Measurements from ENCODE around the gene EEF1A1. TPM values are rescaled to one million over a fixed set of nuclear protein-coding genes. Genes with fewer than 3 reads are reported as not detected.
"Not testable (repeated sequence)": the region's sequence is repeated elsewhere in the genome, so short reads cannot be mapped to it uniquely, and the experiment has no call there.

EEF1A1 gene
- total and polyA plus RNA-seq, 3 donors from 2014 or later = 2,869 to 5,086 (median 5,046) TPM

DNA sequence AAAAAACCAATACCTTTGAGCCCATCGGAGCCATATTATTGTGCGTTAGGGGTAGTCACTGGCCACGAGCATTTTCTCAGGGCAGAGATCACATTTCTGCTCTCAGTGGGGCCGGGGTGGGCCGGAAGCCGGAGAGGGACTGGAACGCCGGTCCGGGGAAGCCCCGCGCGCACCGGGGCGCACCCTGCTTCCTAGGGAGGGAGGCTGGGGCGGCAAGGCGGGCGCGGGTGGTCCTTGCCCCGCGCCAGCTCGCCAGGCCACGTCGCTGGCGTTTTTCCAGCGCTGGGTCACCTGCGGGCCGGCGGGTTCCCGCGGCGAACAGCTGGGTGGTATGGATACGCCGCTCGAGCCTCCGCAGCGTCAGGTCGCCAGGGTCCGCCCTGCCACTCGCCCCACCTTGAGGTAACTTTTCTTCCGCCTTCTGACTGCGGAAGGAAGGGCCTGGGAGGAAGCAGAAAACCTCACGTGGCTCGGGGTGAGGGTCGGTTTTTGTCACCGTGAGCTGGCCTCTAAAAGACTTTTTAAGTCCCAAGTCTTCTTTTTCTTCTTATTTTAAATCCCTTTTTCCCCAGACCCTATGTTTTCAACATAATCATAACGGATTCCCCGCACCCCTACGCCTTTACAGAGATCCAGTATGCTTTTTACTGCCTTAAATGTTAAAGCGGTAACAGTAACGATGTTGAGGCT is 2.7 kb upstream of the EEF1A1 start:
- peak overlapping the region; percentile 100 for H3K27ac ChIP-seq
- TF ChIP-seq CTCF (IDR thresholded peaks at IDR 0.05) (no peak), POLR2A (IDR thresholded peaks at IDR 0.05) (no peak)
- peaks cover 15% of the 10 kb centered on the region for H3K4me1 ChIP-seq
- no peaks in the 10 kb centered on the region for H3K27me3 ChIP-seq
- peak overlapping the region; percentile 69 to 91 for H3K4me3 ChIP-seq
- 4 to 6% methylated on average over 42 to 50 of the region's 50 CpGs for WGBS, 2 donors
- peak; percentile 76 for DNase-seq
- H3K36me3 ChIP-seq (ENCODE audit: low read depth, missing control alignments) = no peaks in the 10 kb centered on the region
- H3K9me3 ChIP-seq = no peaks in the 10 kb centered on the region
- intact Hi-C loops (cut with DNase I; ENCODE audit: low total_unique reads) = loop anchor here (10.0 kb wide), 2 partner anchors 61 to 91 kb away; no protein-coding TSS in a partner anchor

DNA sequence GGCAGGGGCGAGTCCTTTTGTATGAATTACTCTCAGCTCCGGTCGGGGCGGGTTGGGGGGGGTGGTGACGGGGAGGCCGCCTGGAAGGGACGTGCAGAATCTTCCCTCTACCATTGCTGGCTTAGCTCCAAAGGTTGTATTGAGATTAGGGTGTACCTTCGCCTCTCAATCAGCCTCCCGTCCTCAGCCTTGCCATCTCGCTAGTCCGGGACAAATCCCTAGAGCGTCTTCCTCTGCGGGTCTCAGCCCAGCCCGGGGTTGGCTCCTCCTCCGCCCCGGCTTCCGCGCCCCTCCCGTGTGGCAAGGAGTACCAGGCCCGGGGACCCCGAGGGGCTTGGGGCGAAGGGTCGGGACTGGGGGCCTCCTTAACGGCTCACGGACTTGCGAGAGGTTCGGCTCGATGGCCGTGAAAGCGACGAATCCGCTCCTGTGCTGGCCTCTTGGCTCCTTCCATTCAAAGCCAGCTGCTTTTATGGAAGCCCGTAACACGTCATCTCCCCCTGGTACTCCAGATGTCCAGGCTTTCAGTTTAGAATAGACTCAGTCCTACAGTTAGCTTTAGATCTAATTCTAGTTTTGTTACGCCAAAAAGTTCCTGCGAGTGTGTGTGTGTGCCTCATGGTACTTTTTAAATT is 636 bp upstream of the EEF1A1 start:
- no peaks in the 10 kb centered on the region for H3K9me3 ChIP-seq
- intact Hi-C loops (cut with DNase I; ENCODE audit: low total_unique reads) = loop anchor here (10.0 kb wide), 2 partner anchors 63 to 93 kb away; no protein-coding TSS in a partner anchor
- peaks cover 24% of the 10 kb centered on the region for H3K4me1 ChIP-seq
- H3K36me3 ChIP-seq (ENCODE audit: low read depth, missing control alignments) = no peaks in the 10 kb centered on the region
- peak; percentile 75 for DNase-seq
- H3K27ac ChIP-seq = peak overlapping the region; percentile 100
- H3K4me3 ChIP-seq = peak overlapping the region; percentile 80 to 85
- 1% methylated on average over 25 to 36 of the region's 36 CpGs for WGBS, 2 donors
- no peak for TF ChIP-seq CTCF (IDR thresholded peaks at IDR 0.05)
- no peak for TF ChIP-seq POLR2A (IDR thresholded peaks at IDR 0.05)
- no peaks in the 10 kb centered on the region for H3K27me3 ChIP-seq

DNA sequence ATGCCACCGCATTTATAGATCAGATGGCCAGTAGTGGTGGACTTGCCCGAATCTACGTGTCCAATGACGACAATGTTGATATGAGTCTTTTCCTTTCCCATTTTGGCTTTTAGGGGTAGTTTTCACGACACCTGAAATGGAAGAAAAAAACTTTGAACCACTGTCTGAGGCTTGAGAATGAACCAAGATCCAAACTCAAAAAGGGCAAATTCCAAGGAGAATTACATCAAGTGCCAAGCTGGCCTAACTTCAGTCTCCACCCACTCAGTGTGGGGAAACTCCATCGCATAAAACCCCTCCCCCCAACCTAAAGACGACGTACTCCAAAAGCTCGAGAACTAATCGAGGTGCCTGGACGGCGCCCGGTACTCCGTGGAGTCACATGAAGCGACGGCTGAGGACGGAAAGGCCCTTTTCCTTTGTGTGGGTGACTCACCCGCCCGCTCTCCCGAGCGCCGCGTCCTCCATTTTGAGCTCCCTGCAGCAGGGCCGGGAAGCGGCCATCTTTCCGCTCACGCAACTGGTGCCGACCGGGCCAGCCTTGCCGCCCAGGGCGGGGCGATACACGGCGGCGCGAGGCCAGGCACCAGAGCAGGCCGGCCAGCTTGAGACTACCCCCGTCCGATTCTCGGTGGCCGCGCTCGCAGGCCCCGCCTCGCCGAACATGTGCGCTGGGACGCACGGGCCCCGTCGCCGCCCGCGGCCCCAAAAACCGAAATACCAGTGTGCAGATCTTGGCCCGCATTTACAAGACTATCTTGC is 725 bp downstream of the EEF1A1 start:
- Histone ChIP-seq H3K27me3 (no peaks in the 10 kb centered on the region), H3K4me3 (peak overlapping the region; percentile 80 to 85), H3K9me3 (no peaks in the 10 kb centered on the region), H3K36me3 (ENCODE audit: low read depth, missing control alignments) (no peaks in the 10 kb centered on the region), H3K27ac (peak overlapping the region; percentile 100), H3K4me1 (peaks cover 37% of the 10 kb centered on the region)
- no peak for TF ChIP-seq POLR2A (IDR thresholded peaks at IDR 0.05)
- intact Hi-C loops (cut with DNase I; ENCODE audit: low total_unique reads) = loop anchor here (10.0 kb wide), 2 partner anchors 65 to 95 kb away; no protein-coding TSS in a partner anchor
- peak; percentile 68 for DNase-seq
- 1% methylated on average over 27 to 54 of the region's 56 CpGs for WGBS, 2 donors

DNA sequence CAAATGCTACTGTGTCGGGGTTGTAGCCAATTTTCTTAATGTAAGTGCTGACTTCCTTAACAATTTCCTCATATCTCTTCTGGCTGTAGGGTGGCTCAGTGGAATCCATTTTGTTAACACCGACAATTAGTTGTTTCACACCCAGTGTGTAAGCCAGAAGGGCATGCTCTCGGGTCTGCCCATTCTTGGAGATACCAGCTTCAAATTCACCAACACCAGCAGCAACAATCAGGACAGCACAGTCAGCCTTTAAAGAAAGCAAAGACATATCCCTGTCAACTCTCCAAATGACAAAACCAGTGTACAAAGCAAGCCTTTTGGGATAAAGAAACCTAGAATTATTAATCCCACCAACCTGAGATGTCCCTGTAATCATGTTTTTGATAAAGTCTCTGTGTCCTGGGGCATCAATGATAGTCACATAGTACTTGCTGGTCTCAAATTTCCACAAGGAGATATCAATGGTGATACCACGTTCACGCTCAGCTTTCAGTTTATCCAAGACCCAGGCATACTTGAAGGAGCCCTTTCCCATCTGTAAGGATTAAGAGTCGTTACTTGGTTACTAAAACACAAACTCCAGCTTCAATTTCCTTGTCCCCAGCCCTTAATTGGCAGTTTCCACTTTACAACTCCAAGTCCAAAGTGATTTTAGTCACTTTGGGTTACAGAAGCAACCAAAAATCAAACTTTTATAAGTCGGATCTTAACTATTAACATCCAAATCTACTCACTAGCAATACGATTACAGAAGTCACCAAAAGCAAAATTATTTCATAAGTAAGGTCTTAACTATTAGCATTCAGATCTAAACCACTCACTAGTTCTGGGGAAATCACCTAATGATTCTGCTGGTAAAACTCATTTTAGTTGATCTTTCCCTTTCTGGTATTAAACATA is 1.6 kb downstream of the EEF1A1 start:
- H3K9me3 ChIP-seq; intact Hi-C loops (cut with DNase I; ENCODE audit: low total_unique reads): not testable (repeated sequence)

DNA sequence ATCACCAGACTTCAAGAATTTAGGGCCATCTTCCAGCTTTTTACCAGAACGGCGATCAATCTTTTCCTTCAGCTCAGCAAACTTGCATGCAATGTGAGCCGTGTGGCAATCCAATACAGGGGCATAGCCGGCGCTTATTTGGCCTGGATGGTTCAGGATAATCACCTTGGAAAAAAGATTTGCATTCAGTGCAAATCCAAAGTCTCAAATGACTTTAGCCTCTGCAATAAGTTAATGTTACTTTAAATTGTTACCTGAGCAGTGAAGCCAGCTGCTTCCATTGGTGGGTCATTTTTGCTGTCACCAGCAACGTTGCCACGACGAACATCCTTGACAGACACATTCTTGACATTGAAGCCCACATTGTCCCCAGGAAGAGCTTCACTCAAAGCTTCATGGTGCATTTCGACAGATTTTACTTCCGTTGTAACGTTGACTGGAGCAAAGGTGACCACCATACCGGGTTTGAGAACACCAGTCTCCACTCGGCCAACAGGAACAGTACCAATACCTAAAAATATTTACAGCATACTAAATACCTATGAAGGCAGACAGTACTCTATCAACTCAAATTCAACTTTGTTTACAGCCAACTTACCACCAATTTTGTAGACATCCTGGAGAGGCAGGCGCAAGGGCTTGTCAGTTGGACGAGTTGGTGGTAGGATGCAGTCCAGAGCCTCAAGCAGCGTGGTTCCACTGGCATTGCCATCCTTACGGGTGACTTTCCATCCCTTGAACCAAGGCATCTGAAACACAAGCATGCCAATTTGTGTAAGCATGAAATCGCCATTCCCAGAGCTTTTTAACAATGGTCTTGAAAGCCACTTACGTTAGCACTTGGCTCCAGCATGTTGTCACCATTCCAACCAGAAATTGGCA is 2.5 kb downstream of the EEF1A1 start:
- H3K4me3 ChIP-seq; DNase-seq; H3K36me3 ChIP-seq (ENCODE audit: low read depth, missing control alignments); H3K27me3 ChIP-seq; intact Hi-C loops (cut with DNase I; ENCODE audit: low total_unique reads); H3K9me3 ChIP-seq: not testable (repeated sequence)
- Histone ChIP-seq H3K27ac (peak overlapping the region in 1 of 2 donors; percentile 100), H3K4me1 (peaks cover 39% of the 10 kb centered on the region)
- 40 to 53% methylated on average over 16 to 19 of the region's 19 CpGs for WGBS, 2 donors

More for the DNA sequence above, 1.6 kb downstream of the EEF1A1 start:
- H3K36me3 ChIP-seq (ENCODE audit: low read depth, missing control alignments); DNase-seq; H3K27me3 ChIP-seq: not testable (repeated sequence)
- Histone ChIP-seq H3K27ac (peak overlapping the region; percentile 100), H3K4me1 (peaks cover 39% of the 10 kb centered on the region), H3K4me3 (peak overlapping the region; percentile 80 to 85)
- 15 to 16% methylated on average over 8 of the region's 8 CpGs for WGBS, 2 donors

Measured in testis (tissue), 3 donors.